ENCODE data around the gene SOCS7.

SOCS7 gene

DNA sequence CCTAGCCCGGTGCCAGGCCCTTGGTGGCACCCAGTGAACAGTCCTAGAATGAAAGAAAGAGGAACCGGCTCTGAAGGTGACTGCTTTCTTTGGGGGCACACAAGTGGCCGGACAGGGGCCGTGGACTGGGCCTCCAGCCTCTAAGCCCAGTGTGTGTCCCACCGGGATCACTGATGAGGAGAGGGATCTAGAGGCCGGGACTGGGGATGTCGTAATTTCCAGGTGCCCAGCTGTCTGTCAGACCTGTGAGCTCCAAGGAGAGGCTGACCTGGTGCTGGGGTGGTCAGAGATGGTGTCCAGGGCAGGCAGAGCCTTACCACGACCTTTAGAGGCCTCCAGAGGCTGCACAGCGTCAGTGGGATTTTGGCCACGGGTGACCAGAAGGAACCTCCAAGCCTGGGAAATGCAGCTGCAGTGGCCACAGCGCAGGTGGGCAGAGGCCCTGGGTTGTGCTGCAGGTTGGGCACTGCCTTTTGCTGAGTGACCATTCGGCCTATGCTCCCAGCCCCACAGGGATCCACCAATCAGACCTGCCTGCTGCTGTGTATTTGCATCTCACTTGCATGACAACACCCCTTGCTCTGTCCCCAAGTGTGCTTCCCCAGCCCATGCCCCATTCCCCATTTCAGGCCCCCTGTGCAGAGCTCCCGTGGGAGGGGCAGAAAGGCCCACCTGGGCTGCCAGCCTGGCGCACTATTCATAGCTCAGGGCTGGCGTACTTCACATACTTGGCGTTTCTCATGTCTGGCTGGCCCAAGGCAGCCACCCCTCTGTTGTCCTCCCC lies 89.2 kb downstream of the SOCS7 start:
- no peak for DNase-seq (ENCODE audit: low read depth)

DNA sequence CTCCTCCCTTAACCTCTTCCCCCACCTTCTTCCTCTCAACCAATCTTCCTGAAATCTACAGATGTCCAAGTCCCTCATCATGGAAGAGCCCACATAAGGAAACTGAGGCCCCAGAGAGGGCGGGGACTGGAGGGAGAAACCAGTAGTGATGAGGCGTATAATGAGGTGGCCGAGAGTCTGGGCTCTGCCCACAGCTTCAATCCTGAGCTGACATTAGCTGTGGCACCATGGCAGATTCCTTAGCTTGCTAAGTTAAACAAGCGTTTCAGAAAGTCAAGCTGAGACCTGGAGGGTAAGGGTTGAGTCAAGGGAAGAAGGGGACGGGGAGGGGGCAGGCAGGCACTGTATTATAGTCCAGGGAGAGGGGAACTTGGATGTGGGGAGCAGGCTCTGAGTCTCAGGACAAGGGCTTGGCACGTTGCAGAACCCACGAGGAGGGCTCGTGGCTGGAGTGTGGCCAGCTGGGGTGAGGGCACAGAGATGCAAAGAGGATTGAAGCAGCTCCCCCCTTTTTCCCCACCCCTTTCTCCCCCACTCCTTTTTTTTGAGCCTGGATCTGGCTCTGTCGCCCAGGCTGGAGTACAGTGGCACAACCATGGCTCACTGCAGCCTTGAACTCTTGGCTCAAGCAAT lies 89.9 kb downstream of the SOCS7 start:
- no peak for DNase-seq (ENCODE audit: low read depth)

DNA sequence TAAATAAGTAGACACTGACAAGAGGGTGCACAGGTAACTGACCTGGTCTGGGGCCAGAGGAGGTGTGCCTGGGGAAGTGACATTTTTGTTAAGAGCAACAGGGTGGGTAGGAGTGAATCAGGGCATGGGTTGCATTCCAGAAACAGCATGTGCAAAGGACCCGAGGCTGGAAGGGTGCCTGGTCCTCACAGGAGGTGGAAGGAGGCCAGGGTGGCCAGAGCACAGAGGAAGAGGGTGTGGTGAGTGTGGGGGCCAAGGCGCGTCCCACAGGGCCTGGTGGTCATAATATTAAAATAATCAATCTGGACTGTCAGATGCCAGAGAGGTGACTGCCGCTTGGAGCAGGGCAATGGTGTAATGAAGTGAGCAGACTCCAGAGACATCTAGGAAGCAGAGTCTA lies 90.9 kb downstream of the SOCS7 start:
- DNase-seq (ENCODE audit: low read depth) = no peak

DNA sequence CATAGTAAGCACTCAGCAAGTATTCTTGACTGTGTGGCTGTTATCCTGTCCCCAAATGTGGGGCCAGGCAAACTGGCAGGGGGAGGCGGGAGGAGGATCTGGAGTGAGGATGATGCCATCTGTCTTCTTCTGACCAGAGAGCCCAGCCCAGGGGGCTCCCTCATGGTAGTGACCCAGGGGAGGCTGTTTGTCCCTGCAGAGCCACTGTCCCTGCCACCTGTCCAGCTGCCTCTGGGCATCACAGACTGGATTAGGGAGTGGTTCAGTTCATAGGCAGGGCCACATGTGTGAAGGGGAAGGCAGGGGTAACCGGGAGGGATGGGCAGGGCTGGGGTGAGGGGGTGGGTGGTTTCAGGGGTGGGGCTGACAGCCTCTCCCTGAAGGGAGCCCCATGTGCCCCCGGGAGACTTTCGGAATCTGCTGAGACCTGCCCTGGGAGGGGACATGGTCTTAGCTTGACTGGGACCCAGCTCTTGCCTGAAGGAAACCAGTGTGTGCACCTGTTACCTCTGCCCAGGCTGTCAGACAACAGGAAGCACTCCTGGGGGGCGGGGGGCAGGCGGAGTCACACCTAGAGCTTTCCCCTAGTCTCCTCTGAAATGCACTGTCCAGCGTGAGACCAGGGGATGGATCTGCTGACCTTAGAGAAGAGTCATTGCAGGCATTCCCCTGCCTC lies 91.8 kb downstream of the SOCS7 start:
- no peak for DNase-seq (ENCODE audit: low read depth)

DNA sequence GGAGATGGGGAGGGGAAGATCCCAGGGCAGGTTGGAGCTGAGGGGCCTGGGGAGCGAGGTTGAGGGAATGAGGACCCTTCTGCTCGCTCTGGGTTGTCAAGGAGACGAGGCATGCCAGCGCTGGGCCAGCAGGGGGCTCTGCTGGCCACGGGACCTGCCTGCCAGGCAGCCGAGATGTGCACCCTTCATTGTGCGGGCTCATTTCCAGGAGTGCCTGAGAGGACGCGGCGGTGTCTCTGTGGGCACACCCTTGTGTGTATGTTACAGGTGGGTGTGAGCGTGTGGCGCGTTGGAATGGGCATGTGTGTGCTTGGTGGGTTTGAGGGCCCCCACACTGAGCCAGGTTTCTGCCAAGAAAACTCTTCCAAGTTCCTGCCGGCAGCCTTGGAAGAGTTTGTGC lies 92.5 kb downstream of the SOCS7 start:
- DNase-seq (ENCODE audit: low read depth) = peak; percentile 58

DNA sequence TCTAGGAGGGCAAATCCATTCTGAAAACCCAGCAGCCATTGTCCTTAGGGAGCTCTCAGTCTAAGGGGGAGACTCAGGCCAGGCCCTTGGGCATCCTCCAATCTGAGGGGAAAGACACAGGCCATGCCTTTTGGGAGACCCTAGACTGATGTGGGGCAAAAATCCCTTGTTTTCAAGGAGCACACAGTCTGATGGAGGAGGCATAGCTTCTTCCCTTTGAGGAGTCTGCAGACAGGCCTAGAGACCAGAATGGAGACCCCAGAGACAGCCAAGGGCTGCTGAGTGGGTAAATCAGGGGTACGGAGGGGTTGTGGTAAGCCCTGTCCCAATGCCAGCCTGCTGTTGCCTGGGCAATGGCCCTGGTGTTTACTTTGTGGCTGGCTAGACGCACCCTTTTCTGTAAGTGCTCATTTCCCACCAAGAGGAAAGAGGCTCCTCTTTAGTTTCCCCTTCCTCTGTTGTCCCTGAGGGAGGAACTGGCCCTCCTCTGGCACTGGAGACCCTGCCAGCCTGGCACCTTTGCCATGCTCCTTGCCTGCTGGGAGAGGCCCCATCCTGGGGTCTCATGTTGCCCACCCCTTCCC lies 96.0 kb downstream of the SOCS7 start:
- DNase-seq (ENCODE audit: low read depth) = no peak

DNA sequence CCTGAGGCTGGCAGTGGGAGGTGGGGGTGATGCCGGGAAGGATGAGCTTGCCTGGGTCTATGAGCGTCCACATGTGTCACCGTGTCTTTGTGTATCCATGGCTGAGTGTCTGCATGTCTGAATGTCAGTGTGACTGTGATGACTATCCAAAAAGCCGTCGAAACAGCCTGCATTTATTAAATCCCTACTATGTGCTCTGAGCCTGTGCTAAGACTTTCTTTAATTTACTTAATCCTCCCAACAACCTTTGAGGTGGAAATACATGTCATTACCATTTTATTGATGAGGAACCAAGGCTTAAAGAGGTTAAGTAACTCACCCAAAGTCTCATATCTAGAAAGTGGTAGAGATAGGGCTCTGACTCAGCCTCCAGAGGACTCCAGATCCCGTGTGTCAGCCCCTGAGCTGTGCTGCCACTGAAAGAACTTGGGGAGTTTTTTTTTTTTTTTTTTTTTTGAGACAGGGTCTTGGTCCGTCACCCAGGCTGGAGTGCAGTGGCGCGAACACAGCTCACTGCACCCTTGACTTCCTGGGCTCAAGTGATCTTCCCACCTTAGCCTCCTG lies 96.6 kb downstream of the SOCS7 start:
- no peak for DNase-seq (ENCODE audit: low read depth)

DNA sequence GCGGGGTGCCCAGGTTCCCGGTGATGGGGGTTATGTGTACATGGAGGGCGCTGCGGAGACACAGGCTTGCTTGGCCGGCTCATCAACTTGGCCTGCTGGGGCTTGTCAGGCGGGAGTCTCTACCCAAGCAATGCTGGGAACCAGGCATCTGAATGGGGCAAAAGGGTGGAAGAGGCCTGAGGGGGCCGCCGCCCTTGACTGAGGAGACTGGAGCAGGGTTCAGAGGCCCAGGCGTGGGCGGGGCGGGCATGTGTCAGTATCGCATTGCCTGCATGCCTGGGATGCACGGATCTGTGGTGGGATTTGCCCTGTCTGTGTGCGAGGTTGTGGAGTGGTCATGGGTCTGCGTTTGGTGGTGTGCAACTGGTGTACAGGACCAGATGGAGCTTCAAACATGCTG lies 97.7 kb downstream of the SOCS7 start:
- DNase-seq (ENCODE audit: low read depth) = no peak

DNA sequence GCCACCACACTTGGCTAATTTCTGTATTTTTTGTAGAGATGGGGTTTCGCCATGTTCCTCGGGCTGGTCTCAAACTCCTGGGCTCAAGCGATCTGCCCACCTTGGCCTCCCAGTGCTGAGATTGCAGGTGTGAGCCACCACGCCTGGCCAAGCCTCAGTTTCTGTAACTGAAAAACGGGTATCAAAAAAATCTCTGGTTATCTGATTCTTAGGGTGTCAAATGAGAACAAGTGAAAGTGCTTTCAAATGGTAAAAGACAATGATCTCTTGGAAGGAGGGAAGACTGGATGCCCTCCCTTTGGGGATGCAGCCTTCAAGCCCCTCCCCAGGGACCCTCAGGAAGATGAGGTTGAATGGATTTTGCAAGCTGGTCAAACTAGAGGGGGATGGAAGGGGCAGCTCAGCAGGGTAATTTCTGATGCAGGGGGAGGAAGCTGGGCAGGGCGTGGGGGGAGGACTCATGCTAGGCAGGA lies 98.9 kb downstream of the SOCS7 start:
- DNase-seq (ENCODE audit: low read depth) = no peak

DNA sequence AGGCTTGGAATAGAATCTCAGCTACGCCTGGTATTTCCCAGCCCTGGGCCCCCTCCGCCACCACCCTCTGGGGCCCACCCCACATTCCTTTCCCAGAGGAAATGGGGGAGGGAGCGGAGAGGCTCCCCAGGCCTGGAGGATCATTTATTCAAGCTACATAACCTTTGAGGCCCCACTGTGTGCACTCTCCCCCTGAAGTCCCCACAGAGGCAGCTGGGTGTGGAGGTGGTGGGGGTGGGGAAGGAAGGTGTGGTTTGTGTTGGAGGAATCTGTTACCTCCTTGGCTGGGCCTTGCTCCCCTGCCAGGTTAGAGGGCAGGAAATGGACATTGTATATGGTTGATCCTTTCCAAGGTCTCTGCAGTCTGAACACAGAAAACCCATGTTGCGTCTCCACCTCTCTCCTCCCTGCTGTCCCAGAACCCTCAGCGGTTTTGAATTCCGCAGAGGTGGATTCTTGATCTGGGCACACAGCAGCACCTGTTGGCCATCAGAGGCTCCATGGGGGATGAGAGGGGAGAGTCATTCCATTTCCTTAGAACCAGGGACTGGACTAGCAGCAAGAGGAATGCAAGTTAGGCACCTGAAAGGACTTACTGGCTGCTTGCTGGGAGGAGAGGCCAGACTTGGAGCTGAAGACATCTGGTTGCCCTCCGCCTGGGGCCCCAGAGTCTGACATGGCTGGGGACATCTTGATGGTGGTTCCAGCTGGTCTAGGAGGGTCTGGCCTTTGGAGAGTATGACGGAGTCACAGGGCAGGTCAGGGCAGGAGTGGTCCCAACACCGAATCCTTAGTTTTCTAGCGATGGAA lies 99.6 kb downstream of the SOCS7 start:
- DNase-seq (ENCODE audit: low read depth) = no peak

DNA sequence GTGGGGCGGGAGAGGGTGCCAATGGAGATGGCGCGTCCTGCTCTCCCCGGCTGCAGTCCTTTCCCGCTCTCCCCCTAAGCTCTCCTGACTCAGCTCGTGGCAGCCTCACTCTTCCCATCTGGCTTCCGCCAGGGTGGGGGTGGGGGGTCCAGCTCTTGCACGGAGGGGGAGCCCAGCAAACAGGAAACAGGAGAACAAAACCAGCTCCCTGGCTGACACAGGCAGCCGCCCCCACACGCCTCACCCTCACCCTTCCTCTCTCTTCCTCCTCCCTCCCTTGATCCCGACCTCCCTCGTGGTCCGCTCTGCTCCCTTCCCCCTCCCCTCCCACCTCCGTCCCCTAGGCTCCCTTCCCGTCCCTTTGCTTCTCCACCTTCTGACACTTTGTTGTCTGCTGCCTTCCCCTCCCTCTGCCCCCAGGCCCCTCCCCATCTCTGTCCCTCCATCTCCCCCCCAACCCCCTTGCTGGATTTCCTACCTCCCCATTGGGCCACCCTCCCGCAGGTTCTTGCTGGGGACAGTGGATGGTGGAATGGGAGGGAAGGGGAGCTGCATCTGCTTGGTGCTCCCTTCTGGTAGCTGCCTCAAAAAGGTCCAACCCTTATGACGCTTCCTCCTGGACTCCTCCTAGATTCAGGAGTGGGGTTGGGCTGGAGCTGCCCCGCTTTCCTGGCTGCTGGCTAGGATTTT lies 100.3 kb downstream of the SOCS7 start:
- DNase-seq (ENCODE audit: low read depth) = no peak

DNA sequence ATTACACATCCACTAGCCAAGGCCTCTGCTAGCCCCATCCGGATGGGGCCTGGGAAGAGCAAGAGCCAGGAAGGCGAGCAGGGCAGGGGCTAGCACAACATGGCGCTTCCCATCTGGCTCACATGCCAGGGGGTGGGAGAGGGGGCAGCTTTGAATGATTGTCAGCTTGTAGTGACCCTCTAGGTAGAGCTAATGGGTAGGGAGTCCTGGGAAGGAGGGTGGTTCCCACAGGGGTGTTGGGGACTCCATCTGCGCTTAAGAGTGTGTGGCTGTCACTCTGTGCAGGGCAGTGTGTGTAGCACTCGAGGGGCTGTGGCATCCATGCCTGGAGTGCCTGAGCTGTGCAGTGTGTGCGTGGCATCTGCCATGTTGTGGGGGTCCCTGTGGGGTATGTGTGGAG lies 101.1 kb downstream of the SOCS7 start:
- DNase-seq (ENCODE audit: low read depth) = no peak

DNA sequence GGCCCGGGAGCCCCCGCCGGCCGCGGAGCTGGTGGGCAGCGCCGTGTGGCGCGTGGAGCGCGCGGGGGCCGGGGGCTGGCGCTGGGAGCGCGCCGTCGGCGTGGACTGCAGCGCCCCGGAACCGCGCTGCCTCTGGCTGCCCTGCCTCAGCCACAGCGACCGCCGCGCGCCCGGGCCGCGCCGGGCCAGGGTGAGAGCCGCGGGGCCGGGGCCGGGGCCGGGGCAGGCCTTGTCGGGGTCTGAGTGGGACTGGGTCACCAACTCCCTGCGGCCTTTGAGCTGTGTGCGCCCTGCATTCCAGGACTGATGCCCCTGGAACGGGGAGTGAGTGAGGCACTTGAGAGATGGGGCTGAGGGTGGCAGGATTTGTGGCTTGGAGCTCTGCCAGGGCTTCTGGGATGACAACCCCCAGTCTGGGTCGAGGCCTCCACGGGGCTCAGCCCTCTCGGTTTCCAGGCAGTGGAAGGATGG lies 102.3 kb downstream of the SOCS7 start:
- DNase-seq (ENCODE audit: low read depth) = no peak

DNA sequence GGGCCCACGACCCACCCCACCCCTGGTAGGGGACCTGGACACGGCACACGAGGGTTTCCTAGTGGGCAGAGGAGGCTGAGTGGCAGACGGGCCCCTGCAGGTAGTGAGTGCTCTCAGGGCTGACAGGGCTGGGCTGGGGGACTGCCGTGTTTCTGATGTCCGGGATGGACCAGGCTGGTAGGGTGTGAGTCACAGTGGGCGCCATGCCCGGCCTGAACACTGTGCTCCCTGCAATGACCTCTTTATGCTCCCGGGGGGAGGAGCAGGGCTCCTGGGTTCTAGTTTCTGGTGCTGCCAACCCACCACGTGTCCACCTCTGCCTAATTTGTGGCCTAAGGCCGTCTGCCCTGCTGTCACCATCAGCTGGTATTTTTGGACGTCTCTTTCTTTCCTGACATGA lies 102.9 kb downstream of the SOCS7 start:
- no peak for DNase-seq (ENCODE audit: low read depth)
